HG03135 (cell line): Measurements from ENCODE around the gene NEURL1B.
"Not testable (repeated sequence)": the region's sequence is repeated elsewhere in the genome, so short reads cannot be mapped to it uniquely, and the experiment has no call there.

Source experiments
- ATAC-seq: cut with Tn5 transposase; IDR thresholded peaks from one replicate; pipeline ENCODE4 v1.9.1; 2021; ENCODE audit warnings: mild to moderate bottlenecking, moderate library complexity; ENCODE audit not compliant: unreplicated experiment

NEURL1B gene, protein sequence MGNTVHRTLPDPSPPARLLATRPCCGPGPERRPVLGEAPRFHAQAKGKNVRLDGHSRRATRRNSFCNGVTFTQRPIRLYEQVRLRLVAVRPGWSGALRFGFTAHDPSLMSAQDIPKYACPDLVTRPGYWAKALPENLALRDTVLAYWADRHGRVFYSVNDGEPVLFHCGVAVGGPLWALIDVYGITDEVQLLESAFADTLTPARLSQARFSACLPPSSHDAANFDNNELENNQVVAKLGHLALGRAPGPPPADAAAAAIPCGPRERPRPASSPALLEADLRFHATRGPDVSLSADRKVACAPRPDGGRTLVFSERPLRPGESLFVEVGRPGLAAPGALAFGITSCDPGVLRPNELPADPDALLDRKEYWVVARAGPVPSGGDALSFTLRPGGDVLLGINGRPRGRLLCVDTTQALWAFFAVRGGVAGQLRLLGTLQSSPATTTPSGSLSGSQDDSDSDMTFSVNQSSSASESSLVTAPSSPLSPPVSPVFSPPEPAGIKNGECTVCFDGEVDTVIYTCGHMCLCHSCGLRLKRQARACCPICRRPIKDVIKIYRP

DNA sequence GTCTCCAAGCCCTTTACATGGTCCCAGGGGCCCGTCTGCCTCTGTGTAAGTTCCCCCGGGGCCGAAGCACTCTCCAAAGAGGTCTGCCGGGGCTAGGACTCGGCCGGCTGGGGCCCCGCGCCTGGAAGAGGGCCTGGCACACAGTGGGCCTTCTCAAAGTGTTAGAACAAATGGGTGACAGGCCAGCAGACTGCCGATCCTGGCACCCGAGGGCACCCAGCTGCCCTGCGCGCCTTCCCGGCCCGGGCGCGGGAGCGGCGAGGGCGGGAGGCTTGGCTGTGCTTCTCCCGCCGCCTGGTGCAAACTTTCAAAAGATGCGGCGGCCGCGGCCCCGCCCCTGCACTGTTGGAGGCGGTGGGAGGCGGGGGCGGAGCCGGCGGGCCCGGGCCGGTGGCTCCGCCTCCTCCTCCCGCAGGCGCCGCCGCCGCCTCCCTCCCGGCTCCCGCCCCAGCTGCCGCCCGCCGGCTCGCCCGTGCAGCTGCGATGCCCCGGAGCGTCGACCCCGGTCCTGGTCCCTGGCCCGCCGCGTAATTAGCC is at the start of gene NEURL1B:
Gene NEURL1B (plus strand): TSS at position 442 of the 537 bp plus-strand sequence. CDS start 144 bp downstream, outside the sequence.
- no peak for ATAC-seq

DNA sequence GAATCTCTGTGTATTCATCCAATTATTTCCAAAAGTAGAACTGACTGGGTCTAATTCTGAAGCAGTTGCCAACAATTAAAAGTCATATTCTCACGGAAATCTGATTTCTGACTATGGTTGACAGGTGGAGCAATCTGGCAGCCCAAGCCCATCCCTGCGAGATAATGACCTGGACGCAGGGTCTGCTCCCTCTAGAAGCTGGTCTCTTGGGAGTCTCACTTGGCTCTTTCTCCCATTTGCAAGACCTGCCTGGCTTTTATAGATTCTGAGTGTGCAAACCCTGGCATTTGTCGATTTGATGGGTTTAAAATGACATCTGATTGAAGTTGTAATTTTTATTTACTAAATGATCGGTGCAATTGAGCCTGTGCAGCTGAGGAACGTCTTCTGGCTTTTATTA is 49.4 kb upstream of the NEURL1B start:
- ATAC-seq = no peak

DNA sequence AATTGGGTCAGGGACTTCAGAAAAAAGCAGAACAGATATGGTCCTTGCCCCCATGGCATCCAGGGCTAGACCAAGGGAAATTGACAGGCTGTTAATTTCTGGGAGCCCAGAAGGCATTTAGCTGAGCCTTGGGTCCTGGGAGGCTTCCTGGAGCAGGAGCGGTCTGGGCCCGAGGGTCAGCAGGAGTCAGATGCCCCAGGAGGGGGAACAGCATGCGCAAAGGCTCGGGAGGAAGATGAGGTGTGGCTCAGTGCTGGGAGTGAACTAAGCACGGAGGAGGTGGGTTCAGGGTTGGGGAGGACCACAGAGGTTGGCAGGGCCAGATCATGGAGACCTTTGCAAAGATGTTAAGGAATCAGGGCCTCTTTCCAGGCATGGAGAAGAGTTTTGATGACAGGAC is 48.2 kb upstream of the NEURL1B start:
- ATAC-seq = no peak

DNA sequence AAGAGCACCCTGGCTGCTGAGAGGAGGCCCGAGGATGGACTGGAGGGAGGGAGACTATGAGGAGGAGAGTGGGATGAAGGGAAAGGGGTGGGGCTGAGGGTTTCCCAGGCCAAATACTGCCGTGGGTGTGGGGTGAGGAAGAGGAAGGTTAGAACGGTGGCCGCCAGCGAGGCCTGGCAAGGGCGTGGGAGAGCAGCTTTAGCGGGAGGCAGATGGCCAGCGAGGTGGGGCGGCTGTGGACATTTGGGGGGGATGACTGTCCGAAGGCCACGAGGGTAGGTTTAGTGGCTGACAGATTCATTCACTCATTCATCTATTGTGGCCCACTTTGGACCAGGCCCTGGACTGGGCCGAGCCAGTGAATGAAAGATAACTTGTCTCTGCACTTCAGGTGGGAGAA is 47.8 kb upstream of the NEURL1B start:
- ATAC-seq = no peak

DNA sequence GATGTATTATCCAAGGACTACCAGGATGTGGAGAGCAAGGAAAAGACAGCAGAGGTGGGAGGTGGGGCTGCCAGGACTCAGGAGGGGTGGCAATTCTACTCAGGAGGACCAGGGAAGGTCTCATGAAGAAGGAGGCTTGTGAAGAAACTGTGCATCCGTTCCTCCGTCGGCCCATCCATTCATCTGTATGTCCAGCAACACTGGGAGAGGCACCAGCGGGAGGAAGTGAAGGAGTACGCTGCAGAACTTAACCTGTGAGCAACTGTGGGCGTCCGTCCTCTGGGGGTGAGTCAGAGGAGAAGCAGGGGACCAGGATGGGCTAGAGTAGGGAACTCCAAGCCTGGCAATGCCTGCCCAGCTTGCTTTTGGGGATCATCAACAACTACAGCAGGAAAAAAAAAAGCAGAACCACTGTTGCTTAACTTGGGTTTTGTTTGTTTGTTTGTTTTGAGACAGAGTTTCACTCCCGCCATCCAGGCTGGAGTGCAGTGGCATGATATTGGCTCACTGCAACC is 47.3 kb upstream of the NEURL1B start:
- no peak for ATAC-seq

DNA sequence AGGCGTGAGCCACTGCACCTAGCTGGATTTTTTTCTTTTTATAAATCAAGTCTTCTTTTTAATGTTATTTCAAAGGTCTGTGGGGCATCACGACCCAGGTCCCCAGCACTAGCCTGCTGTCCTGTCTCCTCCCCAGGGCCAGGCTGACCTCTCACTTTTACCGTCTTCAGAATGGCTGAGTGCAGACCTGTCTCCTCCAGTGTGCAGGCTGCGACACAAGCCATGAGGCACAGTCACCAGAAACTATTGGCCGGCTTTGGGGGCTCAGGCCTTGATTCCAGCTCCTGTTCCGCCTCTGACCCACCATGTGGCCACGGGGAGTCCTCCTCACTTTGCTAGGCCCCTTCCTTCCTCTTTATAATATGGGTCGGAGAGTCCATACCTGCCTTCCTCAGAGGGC is 46.6 kb upstream of the NEURL1B start:
- ATAC-seq = no peak

DNA sequence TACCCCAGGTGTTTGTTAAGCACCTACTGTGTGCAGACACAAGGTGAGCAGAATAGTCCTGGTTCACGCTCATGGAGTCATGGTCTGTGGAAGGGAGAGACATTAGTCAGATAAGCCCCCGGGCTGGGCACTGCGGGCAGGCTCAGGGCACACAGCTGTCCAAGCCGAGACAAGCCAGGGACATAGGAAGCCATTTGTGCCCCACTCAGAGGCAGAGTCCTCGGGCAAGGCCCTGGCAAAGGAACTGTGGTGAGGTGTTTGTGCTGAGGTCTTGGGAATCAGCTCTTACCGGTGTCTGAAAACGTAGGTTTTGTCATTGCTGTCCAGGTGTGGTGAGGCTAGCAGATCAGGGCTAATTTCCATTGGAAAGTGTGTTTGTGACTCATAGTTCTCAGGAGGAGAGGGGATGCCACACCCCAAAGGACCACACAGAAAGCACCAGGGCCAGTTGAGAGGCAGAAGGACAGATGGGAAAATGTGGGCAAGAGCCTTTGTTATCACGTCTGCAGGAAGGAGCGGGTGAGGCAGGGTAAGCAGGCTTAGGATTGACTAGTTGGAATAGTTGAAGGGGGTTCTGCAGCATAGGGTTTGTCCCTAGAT is 46.1 kb upstream of the NEURL1B start:
- ATAC-seq = no peak

DNA sequence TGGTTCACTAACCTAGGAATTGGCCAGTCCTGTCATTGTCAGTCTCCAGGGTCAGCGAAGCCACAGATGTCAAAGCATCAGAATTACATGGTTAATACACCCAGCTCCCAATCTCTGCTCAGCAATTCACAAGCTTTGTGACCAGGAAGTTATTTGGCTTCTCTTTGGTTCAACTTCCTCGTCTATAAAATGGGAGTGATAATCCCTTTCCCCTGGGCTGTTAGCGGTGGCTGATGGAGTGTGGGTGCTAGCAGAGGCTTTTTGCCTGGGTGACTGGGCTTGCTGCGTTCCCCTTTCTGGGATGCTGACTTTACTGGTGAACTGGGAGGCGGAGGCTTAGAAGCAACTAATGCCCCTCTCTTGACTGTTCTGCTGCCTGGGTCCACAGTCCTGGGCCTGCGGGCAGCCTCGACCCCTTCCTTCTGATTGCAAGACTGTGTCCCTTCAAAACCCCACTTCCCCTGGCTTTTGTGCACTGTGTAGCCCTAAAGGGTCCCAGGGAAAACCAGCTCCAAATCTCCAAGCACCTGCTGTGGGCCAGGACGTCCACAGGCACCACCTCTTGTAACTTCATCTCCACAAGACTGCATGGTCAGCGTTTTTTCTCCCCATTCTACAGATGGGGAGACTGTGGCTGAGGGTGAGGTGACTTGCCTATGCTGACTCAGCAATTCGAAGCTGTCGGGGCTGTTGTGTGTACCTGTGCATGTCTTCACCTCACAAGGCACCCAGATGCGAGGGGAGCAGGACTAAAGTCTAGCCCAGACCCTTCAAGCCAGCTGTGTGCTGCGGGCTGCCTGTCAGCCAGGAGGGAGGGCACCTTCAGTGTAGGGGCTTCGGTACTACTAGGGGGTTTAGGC is 45.2 kb upstream of the NEURL1B start:
- no peak for ATAC-seq

DNA sequence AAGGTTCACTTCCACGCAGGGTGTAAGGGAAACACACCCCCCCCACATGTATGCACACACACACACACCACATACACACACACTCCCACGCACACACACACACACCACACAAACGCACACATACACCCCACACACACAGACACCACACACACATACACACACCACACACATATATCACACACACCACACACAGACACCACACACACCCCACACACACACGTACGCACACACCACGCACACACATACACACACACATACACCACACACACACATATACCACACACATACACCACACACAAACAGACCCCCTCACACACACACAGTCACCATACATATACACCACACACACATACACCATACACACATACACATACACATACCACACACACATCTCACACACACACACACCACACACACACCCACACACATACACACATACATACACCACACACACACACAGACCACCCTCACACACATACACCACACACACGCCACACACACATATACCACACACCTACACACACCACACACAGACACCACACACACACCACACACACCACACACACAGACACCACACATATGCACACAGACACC is 44.3 kb upstream of the NEURL1B start:
- ATAC-seq = no peak

DNA sequence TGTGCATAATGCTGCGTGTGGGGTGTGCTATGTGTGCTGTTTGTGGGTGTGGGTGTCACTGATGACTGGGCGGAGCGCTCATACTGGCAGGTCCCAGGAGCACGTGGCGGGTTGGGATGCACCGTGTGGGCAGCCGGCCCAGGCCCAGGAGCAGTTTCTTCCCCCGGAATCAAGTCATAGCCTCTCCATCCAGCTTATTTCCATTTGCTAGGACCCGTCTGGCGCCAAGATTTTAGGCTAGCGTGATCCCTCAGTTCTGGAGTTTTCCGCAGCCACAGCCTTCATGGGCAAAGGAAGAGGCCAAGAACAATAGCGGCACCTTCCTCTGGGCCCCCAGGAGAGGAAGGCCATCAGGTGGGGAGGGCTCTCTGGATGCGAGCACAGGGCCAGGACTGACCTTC is 43.3 kb upstream of the NEURL1B start:
- no peak for ATAC-seq

DNA sequence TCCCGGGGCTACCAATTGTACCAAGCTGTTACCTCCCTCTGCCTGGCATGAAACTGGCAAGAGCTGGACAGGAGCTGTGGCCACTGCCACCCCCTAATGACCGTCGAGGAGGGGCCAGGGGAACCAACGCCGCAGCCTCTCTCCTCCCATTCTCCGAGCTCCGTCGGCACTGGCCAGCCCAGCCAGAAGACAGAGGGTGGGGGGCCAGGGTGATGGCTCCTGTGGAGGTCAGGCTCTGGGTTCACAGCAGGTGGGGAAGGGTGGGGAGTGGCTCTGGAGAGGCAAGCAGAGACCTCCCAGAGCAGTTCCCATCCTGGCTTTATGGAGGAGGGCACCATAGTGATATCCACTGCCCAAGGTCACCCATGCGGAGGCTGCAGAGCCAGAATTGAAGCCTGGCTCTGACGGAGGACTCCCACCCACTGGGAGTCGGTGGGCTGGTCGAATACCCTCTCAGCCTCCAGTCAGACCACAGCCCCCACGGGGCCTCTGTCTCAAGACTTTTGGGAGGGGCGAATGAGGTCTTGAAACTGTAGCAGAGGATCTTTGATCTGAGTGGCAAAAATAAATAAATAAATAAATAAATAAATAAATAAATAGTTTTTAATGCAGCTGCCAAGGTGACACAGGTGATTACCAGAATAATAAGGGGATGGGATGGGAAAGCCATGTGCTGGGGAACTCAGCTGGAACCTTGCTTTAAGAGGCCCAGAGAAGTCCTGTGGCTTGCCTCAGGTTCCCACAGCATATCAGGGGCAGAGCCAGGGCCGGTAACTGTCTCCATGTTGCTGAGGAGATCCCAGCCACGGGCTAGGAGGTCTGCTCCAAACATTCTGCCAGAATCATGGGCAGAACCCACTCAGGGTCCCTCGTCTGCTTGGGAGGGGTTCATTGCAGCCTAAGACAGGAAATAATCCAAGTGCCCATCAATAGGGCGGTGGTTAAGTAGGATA is 42.5 kb upstream of the NEURL1B start:
- no peak for ATAC-seq

DNA sequence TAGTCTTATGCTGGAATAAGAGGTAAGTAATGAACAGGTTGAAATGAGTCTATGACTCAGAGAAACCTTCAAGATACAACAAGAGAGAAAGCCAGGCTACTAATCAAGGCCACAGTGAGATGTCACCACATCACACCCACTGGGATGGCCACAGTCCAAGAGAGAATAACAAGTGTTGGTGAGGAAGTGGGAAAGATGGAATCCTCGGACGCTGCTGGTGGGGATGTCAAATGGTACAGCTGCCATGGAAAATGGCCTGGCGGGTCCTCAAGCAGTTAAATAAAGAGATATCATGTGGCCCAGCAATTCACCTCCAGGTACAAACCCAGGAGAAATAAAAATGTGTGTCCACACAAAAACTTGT is 41.9 kb upstream of the NEURL1B start:
- ATAC-seq = no peak

DNA sequence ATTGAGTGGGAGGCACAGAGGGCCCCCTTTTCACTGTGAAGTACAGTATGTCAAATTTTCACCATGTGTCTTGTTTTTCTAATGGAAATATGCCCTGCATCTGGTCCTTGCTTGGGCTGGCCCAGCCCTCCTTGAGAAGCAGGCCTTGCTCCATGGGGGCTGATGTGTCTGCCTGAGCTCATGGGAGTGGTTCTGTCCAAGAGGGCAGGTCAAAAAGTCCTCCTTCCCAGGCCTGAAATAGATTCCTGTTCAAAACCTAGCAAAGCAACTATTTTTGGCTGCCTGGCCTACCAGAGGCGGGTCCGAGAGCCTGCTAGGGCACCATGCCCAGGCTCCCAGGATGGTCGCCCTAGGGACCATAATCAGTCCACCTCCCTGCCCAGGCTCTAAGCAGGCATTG is 40.5 kb upstream of the NEURL1B start:
- no peak for ATAC-seq

DNA sequence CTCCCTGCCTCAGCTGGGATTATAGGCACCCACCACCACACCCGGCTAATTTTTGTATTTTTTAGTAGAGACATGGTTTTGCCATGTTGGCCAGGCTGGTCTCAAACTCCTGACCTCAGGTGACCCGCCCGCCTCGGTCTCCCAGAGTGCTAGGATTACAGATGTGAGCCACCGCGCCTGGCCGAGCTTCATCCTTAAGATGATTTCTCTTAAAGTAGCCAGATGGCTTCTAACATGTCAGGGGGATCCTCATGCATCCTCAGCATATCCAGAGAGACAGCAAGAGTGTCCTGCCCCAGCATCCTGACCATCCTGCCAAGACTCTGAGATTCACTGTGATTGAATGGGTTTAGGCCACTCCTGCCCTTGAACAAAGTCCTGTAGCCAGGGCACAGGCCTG is 39.5 kb upstream of the NEURL1B start:
- ATAC-seq = not testable (repeated sequence)

DNA sequence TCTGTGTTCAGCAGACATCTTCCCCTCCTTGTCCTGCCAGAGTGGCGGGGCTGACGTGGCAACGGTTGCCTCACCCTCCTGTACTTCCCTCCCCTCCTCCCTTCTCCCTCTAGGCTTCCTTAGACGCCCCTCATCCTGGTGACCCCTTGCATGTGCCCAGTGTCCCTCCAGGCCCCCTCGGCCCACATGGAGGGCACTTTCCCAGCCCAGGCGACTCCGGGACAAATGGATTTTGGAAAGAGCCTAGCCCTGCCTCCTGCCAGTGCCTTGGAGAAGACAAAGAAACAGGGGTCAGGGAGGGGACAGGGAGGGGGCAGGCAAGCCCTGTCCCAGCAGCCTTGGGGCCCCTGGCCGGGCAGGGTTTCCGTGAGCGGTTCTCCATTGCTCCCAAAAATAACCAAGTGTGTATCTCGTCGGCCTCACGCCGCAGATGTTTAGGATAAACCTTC is 38.3 kb upstream of the NEURL1B start:
- ATAC-seq = no peak

DNA sequence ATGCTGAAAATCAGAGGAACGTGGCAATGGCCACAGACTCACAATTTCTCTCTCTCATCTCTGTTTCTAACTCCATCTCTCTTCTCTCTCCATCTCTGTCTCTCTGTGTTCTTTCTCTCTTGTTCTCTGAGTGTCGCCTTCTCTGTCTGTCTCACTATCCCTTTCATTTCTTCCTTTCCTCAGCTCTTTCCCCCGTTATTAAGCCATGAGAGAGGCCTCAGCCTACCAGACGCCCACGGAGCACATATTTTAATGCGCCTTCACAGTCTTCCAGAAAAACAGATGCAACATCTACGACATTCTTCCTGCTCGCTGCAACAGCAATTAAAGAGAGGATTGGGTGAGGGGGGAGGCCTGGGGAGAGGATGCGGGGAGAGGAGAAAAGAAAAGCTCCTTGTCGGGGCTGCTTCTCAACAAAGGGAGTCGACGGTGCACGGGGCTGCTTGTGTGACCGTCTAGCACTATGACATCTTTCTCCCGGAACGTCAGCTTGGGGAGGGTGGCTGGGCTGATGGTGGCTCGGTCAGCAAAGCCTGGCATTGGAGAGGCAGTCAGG is 37.7 kb upstream of the NEURL1B start:
- no peak for ATAC-seq

DNA sequence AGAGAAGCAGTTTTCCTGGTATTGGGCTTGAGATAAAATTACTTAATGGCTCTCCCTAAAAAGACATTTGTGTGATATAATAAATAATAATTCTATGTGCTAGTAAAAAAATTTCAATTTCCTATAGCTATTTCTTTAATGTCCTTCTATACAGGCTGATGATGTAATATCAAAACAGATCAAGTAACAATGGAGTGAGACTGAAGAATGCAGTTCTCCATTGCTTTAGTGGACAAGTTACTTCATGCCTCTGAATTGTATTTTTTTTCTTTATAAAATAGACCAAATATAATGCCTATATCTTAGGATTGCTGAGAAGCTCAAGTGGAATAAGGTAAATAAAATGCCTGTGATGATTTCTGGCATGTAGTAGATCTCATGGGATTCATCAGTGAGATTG is 35.6 kb upstream of the NEURL1B start:
- ATAC-seq = no peak

DNA sequence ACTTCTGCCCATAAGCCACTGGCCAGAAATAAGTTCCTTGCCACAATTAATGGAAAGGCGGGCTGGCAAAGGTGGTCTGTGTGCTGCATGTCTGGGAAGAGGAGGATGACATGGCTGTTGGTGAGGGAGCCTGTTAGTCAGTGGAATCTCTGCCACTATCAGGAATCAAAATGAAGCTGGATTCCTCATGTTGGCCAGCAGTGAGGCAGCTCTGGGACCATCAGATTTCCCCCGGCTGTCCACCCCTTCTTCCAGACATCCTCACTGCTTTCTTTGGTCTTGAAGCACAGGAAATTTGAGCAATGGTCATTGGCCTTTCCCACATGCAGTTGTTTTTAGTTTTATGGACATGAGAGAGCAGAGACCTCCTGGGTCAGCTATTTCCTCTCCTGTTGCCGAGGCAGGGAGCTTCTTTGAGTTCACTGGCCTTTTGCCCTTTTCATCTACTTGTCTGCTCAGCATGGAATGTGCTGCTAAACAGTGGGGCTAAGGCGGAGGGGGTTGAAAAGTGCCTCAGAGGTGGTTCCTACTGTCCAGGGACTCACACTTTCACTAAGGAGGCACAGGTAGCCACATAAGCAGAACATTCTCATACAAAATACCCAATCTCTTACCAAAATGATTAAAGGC is 34.8 kb upstream of the NEURL1B start:
- no peak for ATAC-seq
